ENCODE measurements around the gene UPB1.
A peak's percentile ranks its signal among the peaks of the same experiment; 100 is the strongest.
"Not testable (repeated sequence)": the region's sequence is repeated elsewhere in the genome, so short reads cannot be mapped to it uniquely, and the experiment has no call there.

Gene UPB1

GRCh38 chr22:24506802-24507438, 11.8 kb downstream of the UPB1 start:
- DNase-seq: no peak

- no peak for DNase-seq
Measured at GRCh38 chr22:24507716-24508115, 12.6 kb downstream of the UPB1 start.

GRCh38 chr22:24510637-24511625, 15.8 kb downstream of the UPB1 start:
- no peak for DNase-seq

GRCh38 chr22:24512043-24512442, 16.9 kb downstream of the UPB1 start:
- DNase-seq: no peak

- DNase-seq: no peak
Measured at GRCh38 chr22:24513378-24514240, 18.5 kb downstream of the UPB1 start.

- DNase-seq: no peak
Measured at GRCh38 chr22:24514241-24515026, 19.3 kb downstream of the UPB1 start.

- no peak for DNase-seq
Measured at GRCh38 chr22:24515027-24515338, 19.9 kb downstream of the UPB1 start.

- no peak for DNase-seq
Measured at GRCh38 chr22:24516301-24516737, 21.2 kb downstream of the UPB1 start.

- DNase-seq: no peak
Measured at GRCh38 chr22:24517446-24517845, 22.3 kb downstream of the UPB1 start.

GRCh38 chr22:24518228-24518627, 23.1 kb downstream of the UPB1 start:
- DNase-seq: no peak

GRCh38 chr22:24518771-24519485, 23.8 kb downstream of the UPB1 start:
- DNase-seq: no peak

GRCh38 chr22:24519496-24519895, 24.4 kb downstream of the UPB1 start:
- no peak for DNase-seq

GRCh38 chr22:24521791-24522245, 26.7 kb downstream of the UPB1 start:
- DNase-seq: peak; percentile 20

- DNase-seq: no peak
Measured at GRCh38 chr22:24523873-24524272, 28.7 kb downstream of the UPB1 start.

GRCh38 chr22:24525416-24526037, 30.4 kb downstream of the UPB1 start:
- peak; percentile 76 for DNase-seq

GRCh38 chr22:24526191-24526590, 31.1 kb downstream of the UPB1 start:
- DNase-seq: no peak

GRCh38 chr22:24529898-24530297, 34.8 kb downstream of the UPB1 start:
- DNase-seq: no peak

- DNase-seq: not testable (repeated sequence)
Measured at GRCh38 chr22:24530968-24531367, 35.8 kb downstream of the UPB1 start.

- DNase-seq: no peak
Measured at GRCh38 chr22:24532075-24532474, 36.9 kb downstream of the UPB1 start.

GRCh38 chr22:24535348-24535747, 40.2 kb downstream of the UPB1 start:
- no peak for DNase-seq

GRCh38 chr22:24536089-24536488, 41.0 kb downstream of the UPB1 start:
- DNase-seq: no peak
